GM21447 (cell line): ENCODE data around the gene PSD4.

Experiments used
- ATAC-seq: cut with Tn5 transposase; IDR thresholded peaks from one replicate; pipeline ENCODE4 v1.9.1; 2021; ENCODE audit not compliant: unreplicated experiment

The PSD4 gene

GRCh38 chr2:113203217-113203530 lies 29.4 kb downstream of the PSD4 start:
- ATAC-seq, result no peak

- peak; percentile 76 for ATAC-seq
Observed at GRCh38 chr2:113203901-113204519, 30.2 kb downstream of the PSD4 start.

- ATAC-seq, result no peak
Observed at GRCh38 chr2:113206251-113206650, 32.5 kb downstream of the PSD4 start.

- no peak for ATAC-seq
Observed at GRCh38 chr2:113207021-113207420, 33.2 kb downstream of the PSD4 start.

GRCh38 chr2:113208396-113208795 lies 34.6 kb downstream of the PSD4 start:
- ATAC-seq, result no peak

- ATAC-seq, result no peak
Observed at GRCh38 chr2:113209011-113209645, 35.4 kb downstream of the PSD4 start.

- no peak for ATAC-seq
Observed at GRCh38 chr2:113209646-113210171, 35.9 kb downstream of the PSD4 start.

GRCh38 chr2:113211226-113212105 lies 37.7 kb downstream of the PSD4 start:
- no peak for ATAC-seq

GRCh38 chr2:113212245-113213060 lies 38.7 kb downstream of the PSD4 start:
- no peak for ATAC-seq

- no peak for ATAC-seq
Observed at GRCh38 chr2:113213061-113213930, 39.5 kb downstream of the PSD4 start.

GRCh38 chr2:113214141-113214540 lies 40.4 kb downstream of the PSD4 start:
- ATAC-seq, result no peak

- no peak for ATAC-seq
Observed at GRCh38 chr2:113215056-113215455, 41.3 kb downstream of the PSD4 start.

- no peak for ATAC-seq
Observed at GRCh38 chr2:113216321-113216720, 42.5 kb downstream of the PSD4 start.

GRCh38 chr2:113216891-113217454 lies 43.2 kb downstream of the PSD4 start:
- no peak for ATAC-seq

GRCh38 chr2:113217455-113218282 lies 43.9 kb downstream of the PSD4 start:
- no peak for ATAC-seq

- no peak for ATAC-seq
Observed at GRCh38 chr2:113218283-113219091, 44.7 kb downstream of the PSD4 start.

- ATAC-seq, result no peak
Observed at GRCh38 chr2:113219092-113219441, 45.3 kb downstream of the PSD4 start.

- ATAC-seq, result no peak
Observed at GRCh38 chr2:113219525-113219888, 45.7 kb downstream of the PSD4 start.
